NOMO-1 treated with DMSO at 0.1 percent for 48 hours (cell line): ENCODE measurements around the gene KRTAP10-7.

ENCODE experiments used
- DNase-seq: peaks from one replicate; lab custom pipeline; 2025; ENCODE audit not compliant: unreplicated experiment; lab: John Stamatoyannopoulos, UW

KRTAP10-7 gene

DNA sequence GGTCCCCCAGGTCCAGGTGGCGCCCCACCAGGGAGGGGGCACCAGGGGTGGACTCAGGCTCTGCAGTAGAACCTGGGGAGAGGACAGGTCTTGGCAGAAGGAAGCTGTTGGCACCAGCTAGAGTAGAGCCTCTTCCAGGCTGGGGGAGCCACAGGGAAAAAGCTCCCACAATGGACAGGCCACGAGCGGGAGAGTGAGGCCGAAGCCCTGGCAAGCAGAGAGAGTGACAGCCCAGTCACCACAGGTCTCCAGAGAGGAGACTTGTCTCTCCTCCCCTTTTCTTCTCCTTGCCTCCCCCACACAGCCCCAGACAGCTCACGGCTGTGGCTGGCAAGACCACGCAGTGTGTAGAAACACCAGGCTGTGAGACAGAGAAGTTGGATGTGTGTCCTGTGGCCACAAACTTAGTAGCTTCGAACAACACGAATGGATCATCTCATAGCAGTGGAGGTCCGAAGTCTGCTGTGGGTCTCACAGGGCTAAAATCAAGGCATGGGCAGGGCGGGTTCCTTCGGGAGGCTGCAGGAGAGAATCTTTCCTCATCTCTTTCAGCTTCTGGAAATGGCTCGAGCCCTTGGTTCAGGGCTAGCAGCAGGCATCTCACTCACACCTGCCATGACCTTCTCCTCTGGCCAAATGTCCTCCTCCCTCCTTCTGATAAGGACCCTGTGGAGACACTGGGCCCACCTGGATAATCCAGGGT lies 50.7 kb downstream of the KRTAP10-7 start:
- DNase-seq: no peak
